Measurements from ENCODE around the gene TGFB3.

DNA sequence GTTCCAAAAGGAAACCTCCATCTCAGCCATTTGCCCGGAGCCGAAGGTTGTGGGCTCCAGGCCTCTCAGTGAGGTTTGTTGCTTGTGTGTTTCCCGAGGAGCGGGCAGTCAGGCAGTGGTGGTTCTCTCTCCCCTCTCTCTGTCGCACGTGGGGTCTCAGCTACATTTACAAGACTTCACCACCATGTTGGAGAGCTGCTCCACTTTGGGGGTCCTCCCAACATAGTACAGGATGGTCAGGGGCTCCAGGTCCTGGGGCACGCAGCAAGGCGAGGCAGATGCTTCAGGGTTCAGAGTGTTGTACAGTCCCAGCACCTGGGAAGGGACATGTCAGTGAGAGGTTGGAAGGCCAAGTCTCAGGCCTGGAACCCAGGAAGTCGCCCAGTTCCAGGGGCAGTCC lies 22.8 kb downstream of the TGFB3 start:
- no peak for TF ChIP-seq POLR2A (IDR thresholded peaks at IDR 0.05; ENCODE audit: low read depth, low read length)
- TF ChIP-seq POLR2AphosphoS5 (IDR thresholded peaks at IDR 0.05; ENCODE audit: low read depth, low read length): no peak
